Endodermal cell (in vitro differentiated cells): ENCODE data around the gene GGT6. TPM values are rescaled to one million over a fixed set of nuclear protein-coding genes. Genes with fewer than 3 reads are reported as not detected.
A peak's percentile ranks its signal among the peaks of the same experiment; 100 is the strongest.

ENCODE experiments used
- DNase-seq: peaks from one replicate; pipeline ENCODE4 v3.0.0-alpha.2; 2017
- H3K27ac ChIP-seq: 2 replicates; pipeline ENCODE4 v1.5.1; 2013; ENCODE audit warnings: mild to moderate bottlenecking, low read depth, low read length, moderate library complexity
- H3K27me3 ChIP-seq: 2 replicates; pipeline ENCODE4 v1.6.1; 2013; ENCODE audit warnings: mild to moderate bottlenecking, low read length, moderate library complexity; ENCODE audit not compliant: insufficient read depth, control insufficient read depth, poor library complexity, severe bottlenecking
- H3K36me3 ChIP-seq: 2 replicates; pipeline ENCODE4 v1.7.0; 2013; ENCODE audit warnings: mild to moderate bottlenecking, low read length, moderate library complexity; ENCODE audit not compliant: control insufficient read depth, insufficient read depth
- H3K4me1 ChIP-seq: one replicate; pipeline ENCODE4 v1.7.0; 2013; ENCODE audit warnings: low read length; ENCODE audit not compliant: control insufficient read depth, insufficient read depth
- H3K4me3 ChIP-seq: 2 replicates; pipeline ENCODE4 v1.5.1; 2013; ENCODE audit warnings: mild to moderate bottlenecking, low read length, moderate library complexity
- H3K9ac ChIP-seq: 2 replicates; pipeline ENCODE4 v1.6.1; 2013; ENCODE audit warnings: mild to moderate bottlenecking, low read length, moderate library complexity; ENCODE audit not compliant: poor library complexity, severe bottlenecking; ENCODE audit errors: extremely low read depth
- H3K9me3 ChIP-seq: 2 replicates; pipeline ENCODE4 v1.6.1; 2013; ENCODE audit warnings: mild to moderate bottlenecking, low read length, moderate library complexity; ENCODE audit not compliant: control insufficient read depth
- H3K27ac Mint-ChIP-seq: 2 replicates; pipeline ENCODE4 v1.8.0; 2020; ENCODE audit warnings: mixed read lengths
- H3K27me3 Mint-ChIP-seq: 2 replicates; pipeline ENCODE4 v1.8.0; 2021; ENCODE audit warnings: mild to moderate bottlenecking, mixed read lengths; ENCODE audit not compliant: insufficient read depth
- H3K36me3 Mint-ChIP-seq: 2 replicates; pipeline ENCODE4 v1.8.0; 2020; ENCODE audit warnings: low read depth, mixed read lengths
- H3K4me1 Mint-ChIP-seq: 2 replicates; pipeline ENCODE4 v1.8.0; 2020; ENCODE audit warnings: mixed read lengths
- H3K4me3 Mint-ChIP-seq: 2 replicates; pipeline ENCODE4 v1.8.0; 2020; ENCODE audit warnings: mild to moderate bottlenecking, moderate library complexity, mixed read lengths
- H3K9me3 Mint-ChIP-seq: 2 replicates; pipeline ENCODE4 v1.8.0; 2020; ENCODE audit warnings: mild to moderate bottlenecking, mixed read lengths
- CTCF ChIP-seq: fragments of 200-600 bp; sonication (generic); conservative IDR thresholded peaks from 2 replicates; pipeline ENCODE4 v1.5.0; 2021; ENCODE audit warnings: antibody characterized with exemption, mild to moderate bottlenecking
- WGBS, 2 experiments: methylation state at CpG; one replicate each; pipeline versions ENCODE4 v1.1.5 to v1.1.7; 2013; ENCODE audit warnings: missing lambda C conversion rate in 2 of 2, mixed read lengths in 1 of 2; ENCODE audit not compliant: insufficient coverage in 1 of 2, insufficient read length in 1 of 2; 5-methylcytosine and 5-hydroxymethylcytosine counted together
- total RNA-seq, 2 donors: library from RNA; stranded (reverse); fragmentation: NEBNext Ultra II Directional in 1 of 2; extraction: Animal tissue kit (Norgen Biotek cat#: 25700) in 1 of 2; gene quantifications; 2 replicates in 1 of 2; 3 replicates in 1 of 2; pipeline ENCODE4 v1.2.1, GENCODE V29; 2021

Gene GGT6
- total RNA-seq, 2 donors from 2014 or later = not detected

GRCh38 chr17:4533523-4534504 is 26.6 kb downstream of the GGT6 start:
- Histone ChIP-seq H3K36me3 (peaks cover 8% of the 10 kb centered on the region), H3K9ac (no peak overlapping the region), H3K9me3 (no peaks in the 10 kb centered on the region), H3K4me3 (no peak overlapping the region), H3K4me1 (no peaks in the 10 kb centered on the region), H3K27ac (no peak overlapping the region), H3K27me3 (no peaks in the 10 kb centered on the region)
- H3K36me3 Mint-ChIP-seq = no peaks in the 10 kb centered on the region
- H3K9me3 Mint-ChIP-seq = no peaks in the 10 kb centered on the region
- H3K4me3 Mint-ChIP-seq = no peak overlapping the region
- peaks cover 5% of the 10 kb centered on the region for H3K4me1 Mint-ChIP-seq
- H3K27ac Mint-ChIP-seq = no peak overlapping the region
- DNase-seq = peak; percentile 77
- TF ChIP-seq CTCF = peak; percentile 33
- H3K27me3 Mint-ChIP-seq = peaks cover 45% of the 10 kb centered on the region
- WGBS, 2 experiments = 85 to 87% methylated on average over 8 to 23 of the region's 23 CpGs

DNA sequence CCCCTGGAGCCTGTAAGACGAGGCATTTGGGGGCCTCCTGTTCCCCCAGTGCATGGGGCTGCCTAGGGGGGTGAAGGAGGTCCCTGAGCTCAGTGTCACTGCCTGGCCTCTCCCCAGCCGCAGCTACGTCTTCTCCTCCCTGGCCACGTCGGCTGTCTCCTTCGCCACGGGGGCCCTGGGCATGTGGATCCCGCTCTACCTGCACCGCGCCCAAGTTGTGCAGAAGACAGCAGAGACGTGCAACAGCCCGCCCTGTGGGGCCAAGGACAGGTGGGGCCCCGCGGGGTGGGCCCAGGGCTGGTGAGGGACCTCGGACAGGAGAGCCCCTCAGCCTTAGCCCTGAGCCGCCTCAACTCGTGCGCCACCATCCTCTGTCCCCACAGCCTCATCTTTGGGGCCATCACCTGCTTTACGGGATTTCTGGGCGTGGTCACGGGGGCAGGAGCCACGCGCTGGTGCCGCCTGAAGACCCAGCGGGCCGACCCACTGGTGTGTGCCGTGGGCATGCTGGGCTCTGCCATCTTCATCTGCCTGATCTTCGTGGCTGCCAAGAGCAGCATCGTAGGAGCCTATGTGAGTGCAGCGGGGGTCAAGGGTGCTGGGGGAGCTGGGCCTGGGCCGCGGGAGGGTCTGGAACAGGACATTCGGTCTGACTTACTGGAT is 27.4 kb downstream of the GGT6 start:
- no peak for TF ChIP-seq CTCF
- 91 to 93% methylated on average over 27 to 33 of the region's 33 CpGs for WGBS, 2 experiments
- Mint-ChIP-seq H3K27ac (no peak overlapping the region), H3K4me3 (no peak overlapping the region), H3K36me3 (no peaks in the 10 kb centered on the region), H3K27me3 (peaks cover 53% of the 10 kb centered on the region), H3K9me3 (no peaks in the 10 kb centered on the region), H3K4me1 (peaks cover 5% of the 10 kb centered on the region)
- H3K9me3 ChIP-seq = no peaks in the 10 kb centered on the region
- H3K27ac ChIP-seq = no peak overlapping the region
- H3K4me3 ChIP-seq = no peak overlapping the region
- H3K36me3 ChIP-seq = peaks cover 3% of the 10 kb centered on the region
- no peak for DNase-seq
- no peaks in the 10 kb centered on the region for H3K4me1 ChIP-seq
- no peak overlapping the region for H3K9ac ChIP-seq
- H3K27me3 ChIP-seq = no peaks in the 10 kb centered on the region

DNA sequence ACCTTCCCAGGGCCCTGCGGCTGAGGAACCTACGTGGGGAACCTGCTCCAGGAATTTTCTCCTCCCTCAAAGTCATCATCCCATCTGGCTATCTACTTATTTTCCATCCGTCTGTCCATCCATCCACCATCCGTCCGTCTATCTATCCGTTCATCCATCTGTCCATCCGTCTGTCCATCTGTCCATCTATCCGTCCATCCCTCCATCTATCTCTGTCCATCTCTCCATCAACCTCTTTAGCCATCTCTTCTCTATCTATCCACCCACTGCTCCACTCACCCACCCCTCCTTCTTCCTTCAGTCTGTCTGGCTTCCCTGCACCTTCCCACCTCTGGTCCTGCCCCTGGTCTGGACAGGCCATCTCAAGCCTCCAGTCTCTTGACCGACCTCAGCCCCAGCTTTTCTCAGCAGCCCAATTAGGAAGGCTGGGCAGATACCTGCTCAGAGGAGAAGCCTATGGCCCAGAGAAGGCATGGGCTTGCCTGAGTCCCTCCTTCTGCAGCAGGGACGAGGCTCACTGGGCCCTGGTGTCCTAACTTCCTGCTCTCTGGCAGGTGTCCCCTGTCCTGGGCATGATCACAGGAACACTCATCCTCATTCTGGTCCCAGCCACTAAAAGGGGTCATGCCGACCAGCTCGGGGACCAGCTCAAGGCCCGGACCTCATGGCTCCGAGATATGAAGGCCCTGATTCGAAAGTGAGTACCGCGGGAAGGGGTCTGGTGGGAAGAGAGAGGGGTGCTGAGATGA is 28.2 kb downstream of the GGT6 start:
- WGBS, 2 experiments = 91 to 92% methylated on average over 12 to 17 of the region's 17 CpGs
- Histone ChIP-seq H3K9me3 (no peaks in the 10 kb centered on the region), H3K4me3 (no peak overlapping the region), H3K9ac (no peak overlapping the region), H3K4me1 (no peaks in the 10 kb centered on the region), H3K36me3 (no peaks in the 10 kb centered on the region), H3K27ac (no peak overlapping the region), H3K27me3 (no peaks in the 10 kb centered on the region)
- H3K27ac Mint-ChIP-seq = no peak overlapping the region
- DNase-seq = peak; percentile 55
- TF ChIP-seq CTCF = no peak
- peaks cover 59% of the 10 kb centered on the region for H3K27me3 Mint-ChIP-seq
- H3K4me3 Mint-ChIP-seq = no peak overlapping the region
- H3K4me1 Mint-ChIP-seq = peaks cover 12% of the 10 kb centered on the region
- H3K36me3 Mint-ChIP-seq = no peaks in the 10 kb centered on the region
- H3K9me3 Mint-ChIP-seq = no peaks in the 10 kb centered on the region
